Erythroblast (primary cell): ENCODE data around the gene CACNA2D1.

Experiments used
- GATA1 ChIP-seq: IDR thresholded peaks from 2 replicates; pipeline ENCODE4 v1.6.1; 2011; ENCODE audit warnings: low read depth, mild to moderate bottlenecking, control low read depth, low read length, moderate library complexity
- POLR2A ChIP-seq: IDR thresholded peaks from 2 replicates; pipeline ENCODE4 v1.6.1; 2011; ENCODE audit warnings: mild to moderate bottlenecking, low read length

DNA sequence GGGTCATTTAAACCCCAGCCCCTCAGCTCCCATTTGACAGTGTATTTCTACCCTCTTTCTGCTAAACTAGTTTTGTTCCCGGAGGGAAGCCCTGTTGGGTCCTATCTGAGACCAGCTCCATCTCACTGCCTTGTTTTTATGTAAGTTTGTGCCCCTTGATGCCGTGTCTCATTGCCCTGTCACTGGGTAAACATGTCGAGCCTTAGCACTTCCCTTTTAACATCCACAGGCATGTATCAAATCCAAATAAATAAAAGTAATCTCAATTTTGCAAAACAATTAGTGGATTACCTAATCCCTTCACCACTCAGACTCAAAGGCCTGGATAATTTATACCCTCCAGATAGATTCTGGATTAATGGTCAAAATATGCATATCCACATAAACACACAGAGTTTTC is 115.7 kb downstream of the CACNA2D1 start:
- TF ChIP-seq POLR2A = no peak
- no peak for TF ChIP-seq GATA1
